Vagina (tissue), 2 donors: ENCODE results near the gene VPREB3.

Experiments
- CTCF ChIP-seq, 3 experiments: fragments of 450-650 bp in 2 of 3; fragments of 200-600 bp in 1 of 3; sonication (generic) in 1 of 3; IDR thresholded peaks; one replicate each; pipeline ENCODE4 v1.5.1; 2017 to 2019; ENCODE audit warnings: antibody characterized with exemption in 3 of 3, mild to moderate bottlenecking in 2 of 3, moderate library complexity in 2 of 3
- POLR2A ChIP-seq, 2 donors: fragments of 450-650 bp; IDR thresholded peaks; one replicate each; pipeline ENCODE4 v1.6.1; 2017; ENCODE audit warnings: antibody characterized with exemption in 2 of 2, mild to moderate bottlenecking in 2 of 2, moderate library complexity in 2 of 2

- TF ChIP-seq CTCF (IDR thresholded peaks at IDR 0.05) = no peak
- peak in 1 of 2 donors; percentile 57 for TF ChIP-seq POLR2A (IDR thresholded peaks at IDR 0.05)
These were observed 37.1 kb downstream of the VPREB3 start for GRCh38 chr22:23716811-23717801.
